ENCODE data around the gene PLPPR5. TPM values are rescaled to one million over a fixed set of nuclear protein-coding genes. Genes with fewer than 3 reads are reported as not detected.

The PLPPR5 gene
- total RNA-seq, 3 donors from 2014 or later (not counting 1 experiment from before 2014, with no cell fraction given) = not detected

GRCh38 chr1:98919211-98919610 lies 85.5 kb downstream of the PLPPR5 start:
- Mint-ChIP-seq H3K27ac (no peak overlapping the region), H3K4me1 (peaks cover 0 to 9% of the 10 kb centered on the region in 2 donors), H3K36me3 (no peaks in the 10 kb centered on the region), H3K9me3 (no peaks in the 10 kb centered on the region), H3K4me3 (no peak overlapping the region), H3K27me3 (ENCODE audit: low read depth in 2 of 2) (no peaks in the 10 kb centered on the region)
- no peaks in the 10 kb centered on the region for H3K4me1 ChIP-seq (ENCODE audit: control insufficient read depth, insufficient read depth, low read length)
- intact Hi-C loops (cut with micrococcal nuclease) = no loop called here
- DNase-seq (no peak), ATAC-seq (no peak)
- 86% methylated on average over 1 of the region's 1 CpG for WGBS (ENCODE audit: insufficient coverage)
- H3K4me3 ChIP-seq (ENCODE audit: low read length) = no peak overlapping the region
- H3K27me3 ChIP-seq (ENCODE audit: control insufficient read depth, insufficient read depth, low read length) = no peaks in the 10 kb centered on the region
- no peaks in the 10 kb centered on the region for H3K9me3 ChIP-seq (ENCODE audit: control insufficient read depth, insufficient read depth, low read length)
- no peaks in the 10 kb centered on the region for H3K36me3 ChIP-seq (ENCODE audit: control insufficient read depth, insufficient read depth, low read length)
- TF ChIP-seq, protein P1, sequence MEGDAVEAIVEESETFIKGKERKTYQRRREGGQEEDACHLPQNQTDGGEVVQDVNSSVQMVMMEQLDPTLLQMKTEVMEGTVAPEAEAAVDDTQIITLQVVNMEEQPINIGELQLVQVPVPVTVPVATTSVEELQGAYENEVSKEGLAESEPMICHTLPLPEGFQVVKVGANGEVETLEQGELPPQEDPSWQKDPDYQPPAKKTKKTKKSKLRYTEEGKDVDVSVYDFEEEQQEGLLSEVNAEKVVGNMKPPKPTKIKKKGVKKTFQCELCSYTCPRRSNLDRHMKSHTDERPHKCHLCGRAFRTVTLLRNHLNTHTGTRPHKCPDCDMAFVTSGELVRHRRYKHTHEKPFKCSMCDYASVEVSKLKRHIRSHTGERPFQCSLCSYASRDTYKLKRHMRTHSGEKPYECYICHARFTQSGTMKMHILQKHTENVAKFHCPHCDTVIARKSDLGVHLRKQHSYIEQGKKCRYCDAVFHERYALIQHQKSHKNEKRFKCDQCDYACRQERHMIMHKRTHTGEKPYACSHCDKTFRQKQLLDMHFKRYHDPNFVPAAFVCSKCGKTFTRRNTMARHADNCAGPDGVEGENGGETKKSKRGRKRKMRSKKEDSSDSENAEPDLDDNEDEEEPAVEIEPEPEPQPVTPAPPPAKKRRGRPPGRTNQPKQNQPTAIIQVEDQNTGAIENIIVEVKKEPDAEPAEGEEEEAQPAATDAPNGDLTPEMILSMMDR (IDR thresholded peaks at IDR 0.05) = no peak
- no peak overlapping the region for H3K27ac ChIP-seq (ENCODE audit: low read length)

GRCh38 chr1:98914547-98914946 lies 90.1 kb downstream of the PLPPR5 start:
- H3K27me3 Mint-ChIP-seq (ENCODE audit: low read depth in 2 of 2) = no peaks in the 10 kb centered on the region
- TF ChIP-seq, protein P1 (IDR thresholded peaks at IDR 0.05) = no peak
- H3K27ac Mint-ChIP-seq = no peak overlapping the region

GRCh38 chr1:98910827-98911226 lies 93.8 kb downstream of the PLPPR5 start:
- no peaks in the 10 kb centered on the region for H3K36me3 ChIP-seq (ENCODE audit: control insufficient read depth, insufficient read depth, low read length)
- H3K4me3 Mint-ChIP-seq = no peak overlapping the region
- no peak overlapping the region for H3K4me3 ChIP-seq (ENCODE audit: low read length)
- WGBS (ENCODE audit: insufficient coverage) = no CpG with 5 or more reads among the region's 2 CpGs
- no peaks in the 10 kb centered on the region for H3K9me3 ChIP-seq (ENCODE audit: control insufficient read depth, insufficient read depth, low read length)
- no peaks in the 10 kb centered on the region for H3K27me3 ChIP-seq (ENCODE audit: control insufficient read depth, insufficient read depth, low read length)
- H3K36me3 Mint-ChIP-seq = no peaks in the 10 kb centered on the region
- intact Hi-C loops (cut with micrococcal nuclease) = no loop called here
- H3K27ac Mint-ChIP-seq = no peak overlapping the region
- H3K27me3 Mint-ChIP-seq (ENCODE audit: low read depth in 2 of 2) = peaks cover 0 to 5% of the 10 kb centered on the region in 2 donors
- H3K27ac ChIP-seq (ENCODE audit: low read length) = no peak overlapping the region
- TF ChIP-seq, protein P1 (IDR thresholded peaks at IDR 0.05) = no peak
- ATAC-seq (no peak), DNase-seq (no peak)
- H3K4me1 ChIP-seq (ENCODE audit: control insufficient read depth, insufficient read depth, low read length) = no peaks in the 10 kb centered on the region
- no peaks in the 10 kb centered on the region for H3K4me1 Mint-ChIP-seq
- no peaks in the 10 kb centered on the region for H3K9me3 Mint-ChIP-seq

More at GRCh38 chr1:98914547-98914946, 90.1 kb downstream of the PLPPR5 start:
- WGBS (ENCODE audit: insufficient coverage) = 88% methylated on average over 2 of the region's 3 CpGs
- H3K4me3 ChIP-seq (ENCODE audit: low read length) = no peak overlapping the region
- H3K27ac ChIP-seq (ENCODE audit: low read length) = no peak overlapping the region
- ATAC-seq (no peak), DNase-seq (no peak)
- intact Hi-C loops (cut with micrococcal nuclease) = no loop called here
- no peaks in the 10 kb centered on the region for H3K36me3 Mint-ChIP-seq
- H3K4me1 Mint-ChIP-seq = no peaks in the 10 kb centered on the region
- no peaks in the 10 kb centered on the region for H3K9me3 Mint-ChIP-seq
- H3K4me3 Mint-ChIP-seq = no peak overlapping the region
- no peaks in the 10 kb centered on the region for H3K27me3 ChIP-seq (ENCODE audit: control insufficient read depth, insufficient read depth, low read length)
- no peaks in the 10 kb centered on the region for H3K4me1 ChIP-seq (ENCODE audit: control insufficient read depth, insufficient read depth, low read length)
- no peaks in the 10 kb centered on the region for H3K9me3 ChIP-seq (ENCODE audit: control insufficient read depth, insufficient read depth, low read length)
- H3K36me3 ChIP-seq (ENCODE audit: control insufficient read depth, insufficient read depth, low read length) = no peaks in the 10 kb centered on the region

GRCh38 chr1:98908980-98909379 lies 95.7 kb downstream of the PLPPR5 start:
- Mint-ChIP-seq H3K4me1 (no peaks in the 10 kb centered on the region), H3K9me3 (no peaks in the 10 kb centered on the region), H3K4me3 (no peak overlapping the region), H3K36me3 (no peaks in the 10 kb centered on the region), H3K27me3 (ENCODE audit: low read depth in 2 of 2) (peaks cover 0 to 5% of the 10 kb centered on the region in 2 donors), H3K27ac (no peak overlapping the region)
- Histone ChIP-seq H3K4me3 (ENCODE audit: low read length) (no peak overlapping the region), H3K4me1 (ENCODE audit: control insufficient read depth, insufficient read depth, low read length) (no peaks in the 10 kb centered on the region), H3K27me3 (ENCODE audit: control insufficient read depth, insufficient read depth, low read length) (no peaks in the 10 kb centered on the region), H3K36me3 (ENCODE audit: control insufficient read depth, insufficient read depth, low read length) (no peaks in the 10 kb centered on the region), H3K9me3 (ENCODE audit: control insufficient read depth, insufficient read depth, low read length) (no peaks in the 10 kb centered on the region), H3K27ac (ENCODE audit: low read length) (no peak overlapping the region)
- TF ChIP-seq, protein P1 (IDR thresholded peaks at IDR 0.05) = no peak
- ATAC-seq = no peak
- no peak for DNase-seq
- WGBS (ENCODE audit: insufficient coverage) = no CpG with 5 or more reads among the region's 1 CpG
- intact Hi-C loops (cut with micrococcal nuclease) = no loop called here

Measured in natural killer cell (primary cell).